B cell (primary cell): ENCODE measurements around the gene NUP85. TPM values are rescaled to one million over a fixed set of nuclear protein-coding genes. Genes with fewer than 3 reads are reported as not detected.

Experiments
- ATAC-seq: fragments of 200-7000 bp; cut with Tn5 transposase; one replicate; pipeline ENCODE4 v1.10.0; 2021; ENCODE audit warnings: low read depth, mild to moderate bottlenecking, moderate number of reproducible peaks, moderate library complexity
- CTCF ChIA-PET: fragments of 350-600 bp; sonication (Branson Sonifier 250); formaldehyde crosslinking; loops from one replicate; lab custom pipeline; 2021; ENCODE audit warnings: antibody characterized with exemption, inconsistent platforms; lab: Charles Lee
- POLR2A ChIA-PET: fragments of 350-600 bp; sonication (Branson Sonifier 250); formaldehyde crosslinking; loops from one replicate; lab custom pipeline; 2021; ENCODE audit warnings: antibody characterized with exemption; lab: Charles Lee
- DNase-seq: peaks from one replicate; pipeline ENCODE4 v3.0.0; 2013
- H2AFZ ChIP-seq: 2 replicates; pipeline ENCODE4 v1.6.1; 2012; ENCODE audit warnings: mild to moderate bottlenecking, low read depth, low read length; ENCODE audit not compliant: insufficient read depth, poor library complexity, severe bottlenecking
- H3K27ac ChIP-seq, 2 donors: 1 replicate in 1 of 2; 2 replicates in 1 of 2; pipeline ENCODE4 v1.5.1; 2012 to 2013; ENCODE audit warnings: low read length in 2 of 2, mild to moderate bottlenecking in 2 of 2, moderate library complexity in 1 of 2
- H3K27me3 ChIP-seq, 4 experiments: fragments of 200-600 bp in 1 of 4; sonication (generic) in 1 of 4; replicated peaks in 1 of 4; 1 replicate in 2 of 4; 2 replicates in 2 of 4; pipeline versions ENCODE4 v1.6.1 to v1.7.0; 2013 to 2016; ENCODE audit warnings: low read length in 3 of 4, mild to moderate bottlenecking in 2 of 4, mixed read lengths in 1 of 4, moderate library complexity in 1 of 4; ENCODE audit not compliant: insufficient read depth in 4 of 4, control insufficient read depth in 3 of 4; ENCODE audit errors: control extremely low read depth in 1 of 4
- H3K36me3 ChIP-seq, 2 experiments: replicated peaks in 1 of 2; 1 replicate in 1 of 2; 2 replicates in 1 of 2; pipeline versions ENCODE4 v1.6.1 to v1.7.1; 2013; ENCODE audit warnings: low read length in 1 of 2; ENCODE audit not compliant: insufficient read depth in 2 of 2, control insufficient read depth in 1 of 2; ENCODE audit errors: control extremely low read depth in 1 of 2, extremely low read depth in 1 of 2
- H3K4me1 ChIP-seq, 2 donors: fragments of 200-600 bp in 1 of 2; sonication (generic) in 1 of 2; 1 replicate in 1 of 2; 2 replicates in 1 of 2; pipeline versions ENCODE4 v1.5.1 to v1.6.1; 2013 to 2017; ENCODE audit warnings: low read length in 2 of 2; ENCODE audit not compliant: control insufficient read depth in 2 of 2, insufficient read depth in 2 of 2
- H3K4me2 ChIP-seq: replicated peaks from 2 replicates; pipeline ENCODE3; 2012; ENCODE audit warnings: mild to moderate bottlenecking, low read depth, low read length; ENCODE audit not compliant: poor library complexity, severe bottlenecking
- H3K4me3 ChIP-seq, 5 experiments: fragments of 200-600 bp in 1 of 5; sonication (generic) in 1 of 5; 1 replicate in 3 of 5; 2 replicates in 2 of 5; pipeline versions ENCODE4 v1.5.1 to v1.7.0; 2011 to 2016; ENCODE audit warnings: low read length in 4 of 5, mild to moderate bottlenecking in 4 of 5, low read depth in 2 of 5, control low read depth in 1 of 5, moderate library complexity in 1 of 5; ENCODE audit not compliant: insufficient read depth in 1 of 5; ENCODE audit errors: control extremely low read depth in 1 of 5, extremely low read depth in 1 of 5
- H3K79me2 ChIP-seq: fragments of 200-600 bp; sonication (generic); one replicate; pipeline ENCODE4 v1.6.0; 2016; ENCODE audit warnings: low read length; ENCODE audit not compliant: control insufficient read depth, insufficient read depth
- H3K9ac ChIP-seq: fragments of 200-600 bp; sonication (generic); 2 replicates; pipeline ENCODE4 v1.6.1; 2017; ENCODE audit warnings: mild to moderate bottlenecking, low read length, moderate library complexity
- H3K9me3 ChIP-seq, 3 donors: one replicate each; pipeline versions ENCODE4 v1.6.1 to v1.7.1; 2013; ENCODE audit warnings: low read length in 2 of 3; ENCODE audit not compliant: control insufficient read depth in 2 of 3, insufficient read depth in 1 of 3; ENCODE audit errors: control extremely low read depth in 1 of 3
- H4K20me1 ChIP-seq: 2 replicates; pipeline ENCODE4 v1.6.0; 2012; ENCODE audit warnings: mild to moderate bottlenecking, low read length; ENCODE audit not compliant: insufficient read depth, control insufficient read depth, poor library complexity, severe bottlenecking
- H3K27ac Mint-ChIP-seq: one replicate; pipeline ENCODE4 v1.8.0; 2021; ENCODE audit warnings: mixed read lengths
- H3K27me3 Mint-ChIP-seq: one replicate; pipeline ENCODE4 v1.8.0; 2021; ENCODE audit warnings: mixed read lengths
- H3K4me1 Mint-ChIP-seq: one replicate; pipeline ENCODE4 v1.8.0; 2021; ENCODE audit warnings: mixed read lengths
- H3K4me3 Mint-ChIP-seq: one replicate; pipeline ENCODE4 v1.8.0; 2021; ENCODE audit warnings: mixed read lengths
- H3K9me3 Mint-ChIP-seq: one replicate; pipeline ENCODE4 v1.8.0; 2022; ENCODE audit warnings: mixed read lengths; ENCODE audit not compliant: insufficient read depth
- EZH2 ChIP-seq: IDR thresholded peaks from 2 replicates; pipeline ENCODE4 v1.6.1; 2012; ENCODE audit warnings: borderline replicate concordance, low read depth, mild to moderate bottlenecking, moderate library complexity, low read length; ENCODE audit not compliant: insufficient read depth, poor library complexity, severe bottlenecking
- WGBS: methylation state at CpG from one replicate; pipeline ENCODE4 v1.1.5; 2013; ENCODE audit warnings: missing lambda C conversion rate; ENCODE audit not compliant: insufficient coverage; 5-methylcytosine and 5-hydroxymethylcytosine counted together
- intact Hi-C: fragments of 100-400 bp; cut with micrococcal nuclease; formaldehyde crosslinking; loops from one replicate; pipeline ENCODE4 v1.10.0; 2022
- polyA plus RNA-seq: library from polyadenylated mRNA; depleted of rRNA; stranded (reverse); fragments of >200 nt; gene quantifications from 2 replicates; pipeline ENCODE4 v1.2.3, GENCODE V29; 2012
- total RNA-seq, 2 donors: library from RNA; stranded (reverse); fragments of 120-200 nt in 1 of 2; gene quantifications; 1 replicate in 1 of 2; 2 replicates in 1 of 2; pipeline versions ENCODE4 v1.2.3 to v1.2.4, GENCODE V29; 2013 to 2022
- TF ChIP-seq, protein P1 (sequence below): fragments of 200-600 bp; IDR thresholded peaks from one replicate; pipeline ENCODE4 v1.8.0; 2022; ENCODE audit warnings: antibody characterized with exemption, mild to moderate bottlenecking

The NUP85 gene
- total and polyA plus RNA-seq, 2 donors (not counting 1 experiment from before 2014, with no cell fraction given) = 97.5 to 142 TPM

GRCh38 chr17:75194879-75195278 is 10.6 kb upstream of the NUP85 start:
- WGBS = 88% methylated on average over 4 of the region's 5 CpGs
- ChIA-PET POLR2A (no interaction called here), CTCF (no interaction called here)
- H3K27me3 Mint-ChIP-seq = no peaks in the 10 kb centered on the region
- no peak for DNase-seq
- no peaks in the 10 kb centered on the region for H3K27me3 ChIP-seq
- TF ChIP-seq, protein P1, sequence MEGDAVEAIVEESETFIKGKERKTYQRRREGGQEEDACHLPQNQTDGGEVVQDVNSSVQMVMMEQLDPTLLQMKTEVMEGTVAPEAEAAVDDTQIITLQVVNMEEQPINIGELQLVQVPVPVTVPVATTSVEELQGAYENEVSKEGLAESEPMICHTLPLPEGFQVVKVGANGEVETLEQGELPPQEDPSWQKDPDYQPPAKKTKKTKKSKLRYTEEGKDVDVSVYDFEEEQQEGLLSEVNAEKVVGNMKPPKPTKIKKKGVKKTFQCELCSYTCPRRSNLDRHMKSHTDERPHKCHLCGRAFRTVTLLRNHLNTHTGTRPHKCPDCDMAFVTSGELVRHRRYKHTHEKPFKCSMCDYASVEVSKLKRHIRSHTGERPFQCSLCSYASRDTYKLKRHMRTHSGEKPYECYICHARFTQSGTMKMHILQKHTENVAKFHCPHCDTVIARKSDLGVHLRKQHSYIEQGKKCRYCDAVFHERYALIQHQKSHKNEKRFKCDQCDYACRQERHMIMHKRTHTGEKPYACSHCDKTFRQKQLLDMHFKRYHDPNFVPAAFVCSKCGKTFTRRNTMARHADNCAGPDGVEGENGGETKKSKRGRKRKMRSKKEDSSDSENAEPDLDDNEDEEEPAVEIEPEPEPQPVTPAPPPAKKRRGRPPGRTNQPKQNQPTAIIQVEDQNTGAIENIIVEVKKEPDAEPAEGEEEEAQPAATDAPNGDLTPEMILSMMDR = no peak
- TF ChIP-seq EZH2 = no peak
- no peak overlapping the region for H3K4me3 ChIP-seq
- no peaks in the 10 kb centered on the region for H3K36me3 ChIP-seq
- no peak for ATAC-seq
- no peaks in the 10 kb centered on the region for H3K4me1 ChIP-seq
- no peak overlapping the region for H2AFZ ChIP-seq
- H4K20me1 ChIP-seq = no peaks in the 10 kb centered on the region
- no peaks in the 10 kb centered on the region for H3K4me1 Mint-ChIP-seq
- H3K79me2 ChIP-seq = no peaks in the 10 kb centered on the region
- intact Hi-C loops = no loop called here
- H3K9me3 Mint-ChIP-seq = no peaks in the 10 kb centered on the region
- no peak overlapping the region for H3K27ac Mint-ChIP-seq
- H3K4me3 Mint-ChIP-seq = no peak overlapping the region
- H3K9ac ChIP-seq = no peak overlapping the region
- no peak overlapping the region for H3K4me2 ChIP-seq
- no peak overlapping the region for H3K27ac ChIP-seq
- H3K9me3 ChIP-seq = no peaks in the 10 kb centered on the region

DNA sequence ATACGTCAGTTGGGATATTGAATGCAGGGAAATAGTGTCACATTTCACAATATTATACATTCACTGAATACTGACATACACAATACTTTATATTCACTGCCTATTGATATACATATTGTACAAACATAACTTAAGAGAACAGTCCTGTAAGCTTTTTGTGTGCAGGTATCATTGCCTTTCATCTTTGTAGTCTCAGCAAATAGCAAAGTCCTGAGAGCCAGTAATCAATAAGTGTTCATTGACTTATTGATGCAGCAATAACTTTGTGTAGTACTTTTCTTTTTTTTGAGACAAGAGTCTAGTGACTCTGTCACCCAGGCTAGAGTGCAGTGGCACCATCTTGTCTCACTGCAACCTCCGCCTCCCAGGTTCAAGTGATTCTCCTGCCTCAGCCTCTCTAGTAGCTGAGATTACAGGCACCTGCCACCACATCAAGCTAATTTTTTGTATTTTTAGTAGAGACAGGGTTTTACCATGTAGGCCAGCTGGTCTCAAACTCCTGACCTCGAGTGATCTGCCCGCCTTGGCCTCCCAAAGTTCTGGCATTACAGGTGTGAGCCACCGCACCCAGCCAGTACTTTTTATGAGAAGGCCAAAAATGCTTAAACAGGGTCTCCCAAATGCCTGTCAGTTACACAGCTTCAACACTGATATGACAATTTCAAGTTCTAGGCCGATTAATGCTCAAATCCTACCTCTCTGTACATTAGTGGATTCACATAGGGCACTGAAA is 5.4 kb upstream of the NUP85 start:
- H3K4me1 ChIP-seq = peaks cover 0 to 7% of the 10 kb centered on the region in 2 donors
- Mint-ChIP-seq H3K4me3 (no peak overlapping the region), H3K9me3 (no peaks in the 10 kb centered on the region), H3K27ac (no peak overlapping the region), H3K27me3 (no peaks in the 10 kb centered on the region), H3K4me1 (peaks cover 8% of the 10 kb centered on the region)
- 100% methylated on average over 3 of the region's 6 CpGs for WGBS
- ChIA-PET POLR2A (no interaction called here), CTCF (interaction anchor here (0.8 to 8.7 kb wide), 10 partner anchors 12 to 238 kb away, joined by 3 to 249 read pairs (median 7); partner anchors contain the start of genes ARMC7, GGA3, HID1 and MRPS7)
- no peak overlapping the region for H3K9ac ChIP-seq
- no peak overlapping the region for H3K4me3 ChIP-seq
- no peak overlapping the region for H3K27ac ChIP-seq
- ATAC-seq (no peak), DNase-seq (no peak)
- intact Hi-C loops = loop anchor here (10.0 kb wide), 1 partner anchor 155 kb away; the partner anchor contains the start of genes ATP5PD and KCTD2
- TF ChIP-seq EZH2 = no peak
- TF ChIP-seq, protein P1 = no peak
- no peaks in the 10 kb centered on the region for H3K36me3 ChIP-seq
- H2AFZ ChIP-seq = no peak overlapping the region
- H3K27me3 ChIP-seq = no peaks in the 10 kb centered on the region
- H3K9me3 ChIP-seq = no peaks in the 10 kb centered on the region
- H4K20me1 ChIP-seq = no peaks in the 10 kb centered on the region
- H3K79me2 ChIP-seq = peaks cover 9% of the 10 kb centered on the region
- H3K4me2 ChIP-seq = no peak overlapping the region
